ENCODE data around the gene HLA-B.

Gene HLA-B

GRCh38 chr6:31321820-31322219 lies 35.2 kb downstream of the HLA-B start:
- no peak overlapping the region for H3K4me3 ChIP-seq (replicated peaks; ENCODE audit: insufficient read depth, low read length)
- no peak overlapping the region for H3K27ac ChIP-seq (replicated peaks)
- no peaks in the 10 kb centered on the region for H3K27me3 ChIP-seq (ENCODE audit: insufficient read depth, poor library complexity, severe bottlenecking)
- no peak for DNase-seq (ENCODE audit: low read depth in 1 of 2, low spot score in 1 of 2)
- TF ChIP-seq POLR2AphosphoS5 (IDR thresholded peaks at IDR 0.05; ENCODE audit: low read depth) (no peak), GABPA (IDR thresholded peaks at IDR 0.05; ENCODE audit: low read depth) (no peak), REST (IDR thresholded peaks at IDR 0.05; ENCODE audit: insufficient replicate concordance, low read depth) (no peak), SPI1 (IDR thresholded peaks at IDR 0.05; ENCODE audit: borderline replicate concordance, low read depth) (no peak), CTCF (IDR thresholded peaks at IDR 0.05; ENCODE audit: insufficient read depth, low read length) (no peak)

- no peak overlapping the region for H3K27ac ChIP-seq (replicated peaks)
- no peak overlapping the region for H3K4me3 ChIP-seq (replicated peaks; ENCODE audit: insufficient read depth, low read length)
- DNase-seq (ENCODE audit: low read depth in 1 of 2, low spot score in 1 of 2): no peak
- no peaks in the 10 kb centered on the region for H3K27me3 ChIP-seq (ENCODE audit: insufficient read depth, poor library complexity, severe bottlenecking)
- TF ChIP-seq CTCF (IDR thresholded peaks at IDR 0.05; ENCODE audit: insufficient read depth, low read length): no peak
- TF ChIP-seq POLR2AphosphoS5 (IDR thresholded peaks at IDR 0.05; ENCODE audit: low read depth): no peak
- no peak for TF ChIP-seq GABPA (IDR thresholded peaks at IDR 0.05; ENCODE audit: low read depth)
- TF ChIP-seq REST (IDR thresholded peaks at IDR 0.05; ENCODE audit: insufficient replicate concordance, low read depth): no peak
- TF ChIP-seq SPI1 (IDR thresholded peaks at IDR 0.05; ENCODE audit: borderline replicate concordance, low read depth): no peak
These were observed 35.8 kb downstream of the HLA-B start for GRCh38 chr6:31321005-31321707.

- Histone ChIP-seq H3K27me3 (ENCODE audit: insufficient read depth, poor library complexity, severe bottlenecking) (no peaks in the 10 kb centered on the region), H3K27ac (replicated peaks) (no peak overlapping the region)
These were observed 39.9 kb downstream of the HLA-B start for GRCh38 chr6:31317036-31317435.

More at GRCh38 chr6:31317036-31317435, 39.9 kb downstream of the HLA-B start:
- no peak for TF ChIP-seq SPI1 (IDR thresholded peaks at IDR 0.05; ENCODE audit: borderline replicate concordance, low read depth)
- TF ChIP-seq REST (IDR thresholded peaks at IDR 0.05; ENCODE audit: insufficient replicate concordance, low read depth): no peak
- TF ChIP-seq GABPA (IDR thresholded peaks at IDR 0.05; ENCODE audit: low read depth): no peak
- no peak for TF ChIP-seq CTCF (IDR thresholded peaks at IDR 0.05; ENCODE audit: insufficient read depth, low read length)
- TF ChIP-seq POLR2AphosphoS5 (IDR thresholded peaks at IDR 0.05; ENCODE audit: low read depth): no peak
- H3K4me3 ChIP-seq (replicated peaks; ENCODE audit: insufficient read depth, low read length): no peak overlapping the region
- DNase-seq (ENCODE audit: low read depth in 1 of 2, low spot score in 1 of 2): no peak
